Tibial nerve (tissue), 4 donors: ENCODE measurements around the gene OR52E6. TPM values are rescaled to one million over a fixed set of nuclear protein-coding genes. Genes with fewer than 3 reads are reported as not detected.

Experiments
- DNase-seq, 2 donors: peaks; one replicate each; pipeline ENCODE4 v3.0.0-alpha.2; 2019; ENCODE audit warnings: low spot score in 2 of 2
- H3K27ac ChIP-seq, 4 donors: fragments of 200-600 bp; sonication (generic) in 3 of 4; one replicate each; pipeline ENCODE4 v1.5.1; 2017 to 2019; ENCODE audit warnings: mild to moderate bottlenecking in 1 of 4
- H3K27me3 ChIP-seq, 2 donors: fragments of 200-600 bp; sonication (generic) in 1 of 2; one replicate each; pipeline versions ENCODE4 v1.5.1 to v1.6.0; 2017 to 2019
- H3K36me3 ChIP-seq, 3 donors: fragments of 200-600 bp; sonication (generic); one replicate each; pipeline ENCODE4 v1.5.1; 2018 to 2019
- H3K4me1 ChIP-seq, 4 donors: fragments of 200-600 bp; sonication (generic) in 3 of 4; one replicate each; pipeline ENCODE4 v1.5.1; 2017 to 2019
- H3K4me3 ChIP-seq, 4 donors: fragments of 200-600 bp; sonication (generic) in 3 of 4; one replicate each; pipeline ENCODE4 v1.5.1; 2017 to 2019; ENCODE audit warnings: mild to moderate bottlenecking in 1 of 4, moderate library complexity in 1 of 4
- H3K9me3 ChIP-seq, 4 donors: fragments of 200-600 bp; sonication (generic) in 3 of 4; one replicate each; pipeline ENCODE4 v1.5.1; 2017 to 2019
- EP300 ChIP-seq, 2 donors: sonication (generic); formaldehyde crosslinking; IDR thresholded peaks; one replicate each; pipeline ENCODE4 v1.6.1; 2017; ENCODE audit warnings: antibody characterized with exemption in 2 of 2, mild to moderate bottlenecking in 1 of 2
- POLR2A ChIP-seq, 2 donors: fragments of 450-650 bp; IDR thresholded peaks; one replicate each; pipeline ENCODE4 v1.6.1; 2017; ENCODE audit warnings: antibody characterized with exemption in 2 of 2, mild to moderate bottlenecking in 2 of 2, moderate library complexity in 2 of 2
- WGBS, 2 donors: methylation state at CpG; one replicate each; pipeline ENCODE4 v1.1.5; 2018; 5-methylcytosine and 5-hydroxymethylcytosine counted together
- total RNA-seq, 4 donors: library from RNA; depleted of rRNA; stranded (reverse); fragments of >200 nt; gene quantifications; one replicate each; pipeline ENCODE4 v1.1.0, GENCODE V29; 2016
- TF ChIP-seq, protein P1 (sequence below), 5 experiments: fragments of 200-600 bp in 3 of 5; fragments of 450-650 bp in 2 of 5; sonication (generic) in 3 of 5; IDR thresholded peaks; one replicate each; pipeline ENCODE4 v1.5.1; 2016 to 2019; ENCODE audit warnings: antibody characterized with exemption in 5 of 5, mild to moderate bottlenecking in 3 of 5, moderate library complexity in 2 of 5

Gene OR52E6
- total RNA-seq, 4 donors from 2014 or later, result not detected

DNA sequence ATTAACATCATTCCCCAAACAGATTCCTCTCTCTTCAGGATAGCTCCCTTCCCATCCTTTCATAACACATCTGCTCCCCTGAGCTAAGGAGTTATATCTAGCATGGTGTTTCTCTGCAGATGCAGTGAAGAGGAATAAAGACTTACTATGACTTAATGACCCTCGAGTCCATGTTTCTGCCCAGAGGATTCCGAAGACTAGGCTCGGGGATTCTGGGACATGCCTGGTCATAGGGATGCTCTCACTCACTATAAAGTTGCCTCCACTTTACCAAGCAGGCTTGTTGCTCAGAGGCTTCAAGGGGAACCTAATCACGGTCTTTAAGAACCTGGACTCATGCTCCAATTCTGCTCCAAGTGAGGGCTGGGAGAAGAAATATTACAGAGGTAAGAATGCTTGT lies 38.6 kb upstream of the OR52E6 start, which contains the start of gene OR52E4:
Gene OR52E4, plus strand, starts transcription at position 301 of the 400 bp plus-strand sequence. CDS start 3,664 bp downstream, outside the sequence.
- no peak for DNase-seq
- H3K9me3 ChIP-seq, result no peaks in the 10 kb centered on the region
- H3K4me1 ChIP-seq, result no peaks in the 10 kb centered on the region
- no peak within 1 kb of the TSS for H3K27ac ChIP-seq
- no peak within 1 kb of the TSS for H3K4me3 ChIP-seq
- TF ChIP-seq, protein P1, sequence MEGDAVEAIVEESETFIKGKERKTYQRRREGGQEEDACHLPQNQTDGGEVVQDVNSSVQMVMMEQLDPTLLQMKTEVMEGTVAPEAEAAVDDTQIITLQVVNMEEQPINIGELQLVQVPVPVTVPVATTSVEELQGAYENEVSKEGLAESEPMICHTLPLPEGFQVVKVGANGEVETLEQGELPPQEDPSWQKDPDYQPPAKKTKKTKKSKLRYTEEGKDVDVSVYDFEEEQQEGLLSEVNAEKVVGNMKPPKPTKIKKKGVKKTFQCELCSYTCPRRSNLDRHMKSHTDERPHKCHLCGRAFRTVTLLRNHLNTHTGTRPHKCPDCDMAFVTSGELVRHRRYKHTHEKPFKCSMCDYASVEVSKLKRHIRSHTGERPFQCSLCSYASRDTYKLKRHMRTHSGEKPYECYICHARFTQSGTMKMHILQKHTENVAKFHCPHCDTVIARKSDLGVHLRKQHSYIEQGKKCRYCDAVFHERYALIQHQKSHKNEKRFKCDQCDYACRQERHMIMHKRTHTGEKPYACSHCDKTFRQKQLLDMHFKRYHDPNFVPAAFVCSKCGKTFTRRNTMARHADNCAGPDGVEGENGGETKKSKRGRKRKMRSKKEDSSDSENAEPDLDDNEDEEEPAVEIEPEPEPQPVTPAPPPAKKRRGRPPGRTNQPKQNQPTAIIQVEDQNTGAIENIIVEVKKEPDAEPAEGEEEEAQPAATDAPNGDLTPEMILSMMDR (IDR thresholded peaks at IDR 0.05), result no peak
- TF ChIP-seq POLR2A (IDR thresholded peaks at IDR 0.05) (no peak), EP300 (IDR thresholded peaks at IDR 0.05) (no peak)
- no peaks in the 10 kb centered on the region for H3K36me3 ChIP-seq
- H3K27me3 ChIP-seq, result no peaks in the 10 kb centered on the region
- WGBS, 2 donors, result 72 to 76% methylated on average over 4 of the region's 4 CpGs

DNA sequence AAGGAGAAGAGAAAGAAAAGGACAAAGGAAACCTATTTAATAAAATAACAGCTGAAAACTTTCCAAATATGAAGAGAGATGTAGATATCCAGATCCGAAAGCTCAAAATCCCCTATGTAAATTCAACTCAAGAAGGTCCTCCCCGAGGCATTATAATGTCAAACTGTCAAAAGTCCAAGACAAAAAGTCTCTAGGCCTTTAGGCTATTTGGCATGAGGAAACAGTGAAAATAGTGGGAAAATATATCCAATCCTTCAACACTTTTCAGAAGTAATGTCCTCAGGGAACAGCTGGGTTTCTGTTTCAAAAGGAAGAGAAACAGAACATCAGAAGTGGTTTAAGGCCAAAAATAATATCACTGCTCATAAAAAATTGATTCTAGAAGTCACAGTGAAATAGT lies 36.9 kb upstream of the OR52E6 start:
- Histone ChIP-seq H3K9me3 (no peaks in the 10 kb centered on the region), H3K4me1 (no peaks in the 10 kb centered on the region), H3K4me3 (no peak overlapping the region), H3K27me3 (no peaks in the 10 kb centered on the region), H3K36me3 (no peaks in the 10 kb centered on the region), H3K27ac (no peak overlapping the region)
- no peak for TF ChIP-seq POLR2A (IDR thresholded peaks at IDR 0.05)
- TF ChIP-seq EP300 (IDR thresholded peaks at IDR 0.05), result no peak
- TF ChIP-seq, protein P1 (IDR thresholded peaks at IDR 0.05), result no peak
- WGBS, 2 donors, result 50 to 51% methylated on average over 2 of the region's 2 CpGs
- no peak for DNase-seq

DNA sequence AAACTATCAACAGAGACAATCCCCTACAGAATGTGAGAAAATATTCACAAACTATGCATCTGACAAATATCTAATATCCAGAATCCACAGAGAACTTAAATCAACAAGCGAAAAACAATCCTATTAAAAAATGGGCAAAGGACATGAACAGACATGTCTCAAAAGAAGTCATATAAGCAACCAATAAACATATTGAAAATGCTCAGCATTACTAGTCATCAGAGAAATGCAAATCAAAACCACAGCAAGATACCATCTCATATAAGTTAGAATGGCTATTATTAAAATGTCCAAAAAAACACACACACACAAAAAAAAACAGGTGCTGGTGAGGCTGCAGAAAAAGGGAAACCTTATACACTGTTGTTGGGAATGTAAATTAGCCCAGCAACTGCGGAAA lies 24.1 kb upstream of the OR52E6 start:
- H3K4me1 ChIP-seq, result no peaks in the 10 kb centered on the region
- no peaks in the 10 kb centered on the region for H3K36me3 ChIP-seq
- H3K27ac ChIP-seq, result no peak overlapping the region
- TF ChIP-seq, protein P1 (IDR thresholded peaks at IDR 0.05), result no peak
- no peak for TF ChIP-seq EP300 (IDR thresholded peaks at IDR 0.05)
- TF ChIP-seq POLR2A (IDR thresholded peaks at IDR 0.05), result no peak
- H3K27me3 ChIP-seq, result no peaks in the 10 kb centered on the region
- 78 to 96% methylated on average over 2 of the region's 2 CpGs for WGBS, 2 donors
- no peak overlapping the region for H3K4me3 ChIP-seq
- DNase-seq, result no peak
- peaks cover 0 to 6% (median 0%) of the 10 kb centered on the region in 4 donors for H3K9me3 ChIP-seq

DNA sequence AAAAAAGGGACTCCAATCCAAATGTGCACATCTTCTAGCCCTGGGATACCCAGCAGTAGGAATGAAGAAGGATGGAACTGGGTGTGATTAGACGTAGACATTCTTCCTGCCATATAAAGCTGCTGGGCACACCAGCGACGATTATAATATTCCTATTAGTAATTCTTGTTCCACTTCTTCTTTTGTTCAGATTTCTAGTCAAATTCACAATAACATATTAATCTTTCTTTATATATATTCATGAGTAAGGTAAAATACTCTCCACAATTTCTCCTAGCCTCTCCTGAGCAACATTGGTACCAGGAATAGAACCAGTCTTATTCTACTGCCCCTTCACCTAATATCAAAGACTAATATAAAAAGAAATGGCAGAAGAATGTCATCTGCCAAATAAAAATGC lies 15.9 kb upstream of the OR52E6 start, which contains the start of gene OR52E8:
Gene OR52E8, minus strand, starts transcription at position 101 of the 400 bp plus-strand sequence. Its CDS starts 0 bp downstream, at position 101.
- no peak for TF ChIP-seq POLR2A (IDR thresholded peaks at IDR 0.05)
- TF ChIP-seq EP300 (IDR thresholded peaks at IDR 0.05), result no peak
- TF ChIP-seq, protein P1 (IDR thresholded peaks at IDR 0.05), result no peak
- no peaks in the 10 kb centered on the region for H3K27me3 ChIP-seq
- H3K27ac ChIP-seq, result no peak within 1 kb of the TSS
- H3K4me1 ChIP-seq, result no peaks in the 10 kb centered on the region
- no peak for DNase-seq
- WGBS, 2 donors, result 96% methylated on average over 3 of the region's 3 CpGs
- no peaks in the 10 kb centered on the region for H3K36me3 ChIP-seq
- H3K9me3 ChIP-seq, result peaks cover 0 to 5% (median 2%) of the 10 kb centered on the region in 4 donors
- H3K4me3 ChIP-seq, result no peak within 1 kb of the TSS

DNA sequence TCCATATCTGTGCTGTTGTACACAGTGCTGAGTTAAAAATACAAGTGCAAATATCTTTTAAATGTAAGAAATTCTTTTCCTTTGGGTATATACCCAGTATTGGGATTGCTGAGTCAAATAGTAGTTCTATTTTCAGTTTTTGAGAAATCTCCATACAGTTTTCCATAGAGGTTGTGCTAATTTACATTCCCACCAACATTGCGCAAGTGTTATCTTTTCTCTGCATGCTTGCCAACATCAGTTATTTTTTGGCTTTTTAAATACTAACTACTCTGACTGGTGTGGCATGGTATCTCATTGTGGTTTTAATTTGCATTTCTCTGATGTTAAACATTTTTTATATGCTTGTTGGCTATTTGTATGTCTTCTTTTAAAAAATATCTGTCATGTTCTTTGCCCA lies 9.3 kb upstream of the OR52E6 start:
- no peak overlapping the region for H3K4me3 ChIP-seq
- 88 to 96% methylated on average over 1 of the region's 1 CpG for WGBS, 2 donors
- H3K36me3 ChIP-seq, result no peaks in the 10 kb centered on the region
- no peaks in the 10 kb centered on the region for H3K4me1 ChIP-seq
- peaks cover 0 to 15% (median 2%) of the 10 kb centered on the region in 4 donors for H3K9me3 ChIP-seq
- no peak for TF ChIP-seq POLR2A (IDR thresholded peaks at IDR 0.05)
- no peak for TF ChIP-seq EP300 (IDR thresholded peaks at IDR 0.05)
- TF ChIP-seq, protein P1 (IDR thresholded peaks at IDR 0.05), result no peak
- no peaks in the 10 kb centered on the region for H3K27me3 ChIP-seq
- H3K27ac ChIP-seq, result no peak overlapping the region
- no peak for DNase-seq
